Epithelial cell of esophagus (primary cell): ENCODE results near the gene NUDT14.

ENCODE experiments used
- DNase-seq: peaks from one replicate; pipeline ENCODE4 v3.0.0; 2010; ENCODE audit warnings: low read depth
- H3K4me3 ChIP-seq: 2 replicates; pipeline ENCODE4 v1.5.1; 2011; ENCODE audit warnings: mild to moderate bottlenecking, low read length, control low read depth
- TF ChIP-seq, protein P1 (sequence below): IDR thresholded peaks from 2 replicates; pipeline ENCODE4 v1.5.1; 2011; ENCODE audit warnings: low read depth, mild to moderate bottlenecking, low read length, control low read depth, inconsistent platforms; ENCODE audit not compliant: insufficient read depth; ENCODE audit errors: missing control alignments

NUDT14 gene

DNA sequence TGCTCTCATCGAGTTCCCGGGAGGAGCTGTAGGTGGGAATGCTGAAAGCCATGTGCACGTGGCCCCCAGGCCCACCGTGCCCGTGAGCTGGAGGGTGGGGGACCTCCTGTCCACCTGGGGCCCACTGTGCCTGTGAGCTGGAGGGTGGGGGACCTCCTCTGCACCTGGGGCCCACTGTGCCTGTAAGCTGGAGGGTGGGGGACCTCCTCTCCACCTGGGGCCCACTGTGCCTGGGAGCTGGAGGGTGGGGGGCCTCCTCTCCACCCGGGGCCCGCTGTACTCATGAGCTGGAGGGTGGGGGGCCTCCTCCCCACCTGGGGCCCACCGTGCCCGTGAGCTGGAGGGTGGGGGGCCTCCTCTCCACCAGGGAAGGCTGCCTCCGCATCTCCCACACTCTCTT, 13.9 kb upstream of the NUDT14 start:
- no peak overlapping the region for H3K4me3 ChIP-seq
- TF ChIP-seq, protein P1, sequence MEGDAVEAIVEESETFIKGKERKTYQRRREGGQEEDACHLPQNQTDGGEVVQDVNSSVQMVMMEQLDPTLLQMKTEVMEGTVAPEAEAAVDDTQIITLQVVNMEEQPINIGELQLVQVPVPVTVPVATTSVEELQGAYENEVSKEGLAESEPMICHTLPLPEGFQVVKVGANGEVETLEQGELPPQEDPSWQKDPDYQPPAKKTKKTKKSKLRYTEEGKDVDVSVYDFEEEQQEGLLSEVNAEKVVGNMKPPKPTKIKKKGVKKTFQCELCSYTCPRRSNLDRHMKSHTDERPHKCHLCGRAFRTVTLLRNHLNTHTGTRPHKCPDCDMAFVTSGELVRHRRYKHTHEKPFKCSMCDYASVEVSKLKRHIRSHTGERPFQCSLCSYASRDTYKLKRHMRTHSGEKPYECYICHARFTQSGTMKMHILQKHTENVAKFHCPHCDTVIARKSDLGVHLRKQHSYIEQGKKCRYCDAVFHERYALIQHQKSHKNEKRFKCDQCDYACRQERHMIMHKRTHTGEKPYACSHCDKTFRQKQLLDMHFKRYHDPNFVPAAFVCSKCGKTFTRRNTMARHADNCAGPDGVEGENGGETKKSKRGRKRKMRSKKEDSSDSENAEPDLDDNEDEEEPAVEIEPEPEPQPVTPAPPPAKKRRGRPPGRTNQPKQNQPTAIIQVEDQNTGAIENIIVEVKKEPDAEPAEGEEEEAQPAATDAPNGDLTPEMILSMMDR = no peak
- DNase-seq = no peak

DNA sequence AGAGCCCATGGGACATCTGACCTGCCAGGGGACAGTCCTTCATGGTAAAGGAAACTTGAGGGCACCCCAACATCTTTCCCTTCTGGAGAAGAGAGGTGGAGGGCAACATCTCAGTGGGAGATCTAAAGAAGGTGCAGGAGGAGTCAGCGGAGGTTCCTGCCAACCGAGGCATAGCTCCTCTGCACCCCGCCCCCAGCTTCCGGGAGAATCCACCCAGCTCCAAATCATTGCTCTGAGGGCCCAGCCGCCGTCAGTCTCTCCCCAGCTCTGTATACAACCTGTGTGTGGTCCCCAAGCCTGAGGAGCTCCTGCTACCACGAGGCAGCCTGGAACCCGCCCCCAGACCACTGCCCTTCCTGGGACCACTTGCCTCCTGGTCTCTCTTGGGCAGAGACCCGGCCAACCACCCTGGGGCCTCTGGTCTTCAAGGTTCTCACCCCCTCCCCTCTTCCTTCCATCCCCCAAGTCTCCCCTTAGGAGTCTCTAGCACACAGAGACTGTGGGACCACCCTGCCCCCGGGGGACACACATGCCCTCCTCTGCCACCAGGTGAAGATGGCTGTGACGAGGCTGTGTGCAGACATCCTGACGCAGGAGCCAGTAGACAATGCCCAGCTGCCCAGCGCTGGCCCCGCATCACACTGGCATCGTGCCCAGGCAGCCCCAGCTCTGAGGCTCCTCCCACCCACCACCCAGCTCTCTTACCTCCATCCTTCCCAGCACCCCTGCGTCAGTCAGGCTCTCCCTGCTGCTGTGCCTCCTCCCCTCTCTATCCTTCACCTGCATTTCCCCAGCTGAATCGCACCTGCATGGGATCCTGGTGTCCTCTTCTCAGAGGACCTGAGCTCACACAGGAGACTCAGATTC, 13.0 kb upstream of the NUDT14 start:
- TF ChIP-seq, protein P1 = no peak
- H3K4me3 ChIP-seq = no peak overlapping the region
- DNase-seq = peak; percentile 16

DNA sequence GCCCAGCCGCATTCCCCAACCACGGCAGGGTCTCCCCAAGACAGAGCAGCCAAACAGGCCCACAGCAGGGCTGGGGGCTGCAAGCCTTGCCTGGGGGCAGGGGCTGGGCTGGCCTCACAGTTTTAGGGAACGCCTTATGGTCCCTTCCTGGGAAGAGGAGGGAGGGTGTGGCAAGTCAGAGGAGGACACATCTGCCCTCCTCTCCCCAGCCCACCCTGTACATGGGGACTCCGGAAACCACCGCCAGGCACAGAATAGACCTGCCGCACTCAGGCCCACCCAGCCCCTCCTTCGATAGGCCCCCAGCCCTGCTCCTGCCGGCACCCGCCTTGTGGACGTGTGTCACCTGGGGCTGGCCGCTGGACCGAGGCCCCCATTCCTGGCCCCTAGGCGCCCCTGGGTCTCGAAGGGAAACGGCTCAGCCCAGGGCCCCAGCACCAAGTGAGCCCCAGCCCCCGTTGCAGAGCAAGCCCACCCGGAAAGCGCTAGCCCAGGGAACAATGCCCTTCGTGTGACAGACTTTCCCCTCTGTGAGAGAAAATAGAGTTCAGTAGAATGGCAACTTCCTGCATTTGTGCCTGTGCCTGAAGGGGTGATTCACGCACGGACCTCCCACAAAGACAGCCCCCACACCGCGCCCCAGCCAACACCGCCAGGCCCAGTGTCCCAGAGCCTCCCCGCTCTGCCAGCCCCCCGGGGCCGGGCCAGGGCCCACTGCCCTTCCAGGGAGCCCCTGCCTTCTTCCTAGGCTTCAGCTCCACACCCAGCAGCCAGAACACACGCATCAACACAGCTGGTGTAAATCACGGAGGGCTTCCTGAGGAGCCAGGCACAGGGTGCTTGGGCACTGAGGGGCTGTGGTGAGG, 12.0 kb upstream of the NUDT14 start:
- no peak overlapping the region for H3K4me3 ChIP-seq
- DNase-seq = peak; percentile 25
- TF ChIP-seq, protein P1 = no peak

DNA sequence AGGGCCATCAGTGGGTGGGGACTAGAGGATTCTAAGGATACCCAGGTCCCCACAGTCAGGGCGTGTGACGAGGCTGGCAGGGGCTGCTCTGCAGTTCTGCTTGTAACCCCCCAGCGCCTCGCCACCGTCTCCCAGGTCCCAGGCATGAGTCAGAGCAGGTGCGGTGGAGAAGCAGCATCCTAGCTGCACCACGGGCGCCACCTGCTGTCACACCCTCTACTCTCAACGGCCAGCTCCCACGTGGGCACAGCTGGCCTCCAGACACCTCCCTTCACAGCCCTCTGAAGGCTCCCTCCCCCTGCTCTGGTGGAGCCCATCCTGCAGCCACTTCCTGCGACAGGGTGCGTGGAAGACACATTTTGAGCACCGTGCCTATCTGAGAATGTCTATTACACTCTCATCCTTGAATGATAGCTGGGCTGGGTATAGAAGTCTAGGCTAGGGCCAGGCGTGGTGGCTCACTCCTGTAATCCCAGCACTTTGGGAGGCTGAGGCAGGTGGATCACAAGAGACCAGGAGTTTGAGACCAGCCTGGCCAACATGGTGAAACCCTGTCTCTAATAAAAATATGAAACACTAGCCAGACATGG, 6.9 kb upstream of the NUDT14 start:
- TF ChIP-seq, protein P1 = no peak
- no peak for DNase-seq
- no peak overlapping the region for H3K4me3 ChIP-seq

DNA sequence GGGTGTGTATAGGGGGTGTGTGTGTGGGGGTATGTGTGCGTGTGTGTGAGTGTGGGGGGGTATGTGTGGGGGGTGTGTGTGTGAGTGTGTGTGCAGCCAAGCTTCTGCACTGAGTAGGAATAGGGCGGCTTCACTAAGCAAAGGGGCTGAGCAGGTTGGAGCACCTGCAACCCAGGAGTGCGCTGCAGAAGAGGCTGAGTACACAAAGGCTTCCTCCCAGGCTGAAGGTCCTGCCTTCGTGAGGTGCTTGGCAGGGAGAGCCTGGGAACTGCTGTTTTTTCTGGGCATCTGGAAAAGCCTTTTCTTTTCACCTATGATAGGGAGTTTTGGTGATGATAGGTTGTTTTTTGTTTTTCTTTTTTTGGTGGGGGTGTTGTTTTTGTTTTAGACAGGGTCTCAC, 6.0 kb upstream of the NUDT14 start:
- no peak overlapping the region for H3K4me3 ChIP-seq
- TF ChIP-seq, protein P1 = no peak
- DNase-seq = no peak

DNA sequence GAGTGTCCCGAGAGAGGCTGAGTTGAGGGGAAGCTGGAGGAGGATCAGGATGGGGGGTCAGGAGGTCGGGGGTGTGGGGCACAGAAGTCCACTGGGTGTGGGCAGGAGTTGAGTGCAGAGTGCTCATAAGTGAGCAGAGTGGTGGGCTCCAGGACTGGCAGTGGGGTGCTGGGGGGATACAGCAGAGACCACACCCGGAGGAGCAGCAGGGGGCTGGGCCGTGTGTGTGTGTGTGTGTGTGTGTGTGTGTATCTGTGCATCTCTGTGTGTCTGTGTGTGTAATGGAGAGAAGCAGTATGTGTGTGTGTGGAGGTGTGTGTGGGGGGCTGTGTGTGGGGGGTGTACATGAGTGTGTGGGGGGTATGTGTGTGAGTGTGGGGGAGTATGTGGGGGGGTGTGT, 4.9 kb upstream of the NUDT14 start:
- no peak for DNase-seq
- no peak overlapping the region for H3K4me3 ChIP-seq
- TF ChIP-seq, protein P1 = no peak
